WTC11 (cell line): Measurements from ENCODE around the gene MDFIC. TPM values are rescaled to one million over a fixed set of nuclear protein-coding genes. Genes with fewer than 3 reads are reported as not detected.

Source experiments
- ATAC-seq: fragments of 200-7000 bp; cut with Tn5 transposase; 2 replicates; pipeline ENCODE4 v1.10.0; 2021; ENCODE audit warnings: mild to moderate bottlenecking, moderate library complexity
- CTCF ChIA-PET: fragments of 300-600 bp; sonication (Branson Sonifier 250); formaldehyde crosslinking; loops from one replicate; lab custom pipeline; 2021; ENCODE audit warnings: antibody characterized with exemption; lab: Charles Lee
- POLR2A ChIA-PET: fragments of 350-600 bp; sonication (Branson Sonifier 250); formaldehyde crosslinking; loops from one replicate; lab custom pipeline; 2021; ENCODE audit warnings: antibody characterized with exemption; lab: Charles Lee
- DNase-seq: peaks from one replicate; pipeline ENCODE4 v3.0.0; 2021; ENCODE audit warnings: low spot score
- H3K27ac Mint-ChIP-seq: 2 replicates; pipeline ENCODE4 v1.8.0; 2021; ENCODE audit warnings: mixed read lengths
- H3K27me3 Mint-ChIP-seq: 2 replicates; pipeline ENCODE4 v1.8.0; 2021; ENCODE audit warnings: low read depth, mild to moderate bottlenecking, moderate library complexity, mixed read lengths
- H3K36me3 Mint-ChIP-seq: 2 replicates; pipeline ENCODE4 v1.8.0; 2021; ENCODE audit warnings: mixed read lengths
- H3K4me1 Mint-ChIP-seq: 2 replicates; pipeline ENCODE4 v1.8.0; 2022; ENCODE audit warnings: mixed read lengths
- H3K4me3 Mint-ChIP-seq: 2 replicates; pipeline ENCODE4 v1.8.0; 2021; ENCODE audit warnings: mild to moderate bottlenecking, moderate library complexity, mixed read lengths
- H3K9me3 Mint-ChIP-seq: 2 replicates; pipeline ENCODE4 v1.8.0; 2021; ENCODE audit warnings: mixed read lengths
- ATF3 ChIP-seq: sonication (generic); formaldehyde crosslinking; conservative IDR thresholded peaks from 2 replicates; pipeline ENCODE4 v1.8.1; 2022; ENCODE audit warnings: mild to moderate bottlenecking, missing genetic modification reagents
- ATF6 ChIP-seq: sonication (generic); formaldehyde crosslinking; IDR thresholded peaks from 2 replicates; pipeline ENCODE4 v1.8.1; 2023; ENCODE audit warnings: mild to moderate bottlenecking, missing genetic modification reagents
- CDX4 ChIP-seq: fragments of 250-450 bp; sonication (Bioruptor Pico); IDR thresholded peaks from 2 replicates; pipeline ENCODE4 v1.9.0; 2021; ENCODE audit warnings: moderate library complexity, mild to moderate bottlenecking, inconsistent platforms, borderline replicate concordance
- EMX1 ChIP-seq: fragments of 250-450 bp; sonication (Bioruptor Pico); IDR thresholded peaks from 2 replicates; pipeline ENCODE4 v1.8.0; 2021; ENCODE audit warnings: mild to moderate bottlenecking
- ERG ChIP-seq: fragments of 250-450 bp; sonication (Bioruptor Pico); IDR thresholded peaks from 2 replicates; pipeline ENCODE4 v1.8.0; 2021; ENCODE audit warnings: mild to moderate bottlenecking
- ESRRA ChIP-seq: sonication (generic); formaldehyde crosslinking; IDR thresholded peaks from 2 replicates; pipeline ENCODE4 v1.8.1; 2022; ENCODE audit warnings: mild to moderate bottlenecking, missing genetic modification reagents, borderline replicate concordance
- FOXK1 ChIP-seq: sonication (generic); formaldehyde crosslinking; IDR thresholded peaks from 2 replicates; pipeline ENCODE4 v1.8.0; 2022; ENCODE audit warnings: mild to moderate bottlenecking, moderate library complexity, missing genetic modification reagents
- FOXP4 ChIP-seq: sonication (generic); formaldehyde crosslinking; IDR thresholded peaks from 2 replicates; pipeline ENCODE4 v1.8.0; 2022; ENCODE audit warnings: mild to moderate bottlenecking, missing genetic modification reagents
- GRHL2 ChIP-seq: fragments of 250-450 bp; sonication (Bioruptor Pico); IDR thresholded peaks from 2 replicates; pipeline ENCODE4 v1.8.0; 2022; ENCODE audit warnings: mild to moderate bottlenecking, moderate library complexity; ENCODE audit not compliant: insufficient replicate concordance, severe bottlenecking
- HMGA2 ChIP-seq: fragments of 250-450 bp; sonication (Bioruptor Pico); IDR thresholded peaks from 2 replicates; pipeline ENCODE4 v1.4.0; 2021; ENCODE audit warnings: mild to moderate bottlenecking, moderate library complexity
- IRF2 ChIP-seq: sonication (generic); formaldehyde crosslinking; IDR thresholded peaks from 2 replicates; pipeline ENCODE4 v1.8.0; 2022; ENCODE audit warnings: low read depth, missing genetic modification reagents, borderline replicate concordance
- MXD4 ChIP-seq: fragments of 250-450 bp; sonication (Bioruptor Pico); IDR thresholded peaks from 2 replicates; pipeline ENCODE4 v1.8.0; 2021; ENCODE audit warnings: mild to moderate bottlenecking, moderate library complexity, borderline replicate concordance
- NFATC4 ChIP-seq: fragments of 250-450 bp; sonication (Bioruptor Pico); IDR thresholded peaks from 2 replicates; pipeline ENCODE4 v1.9.0; 2021; ENCODE audit warnings: mild to moderate bottlenecking
- NFE2L1 ChIP-seq: sonication (generic); formaldehyde crosslinking; IDR thresholded peaks from 2 replicates; pipeline ENCODE4 v1.8.1; 2023; ENCODE audit warnings: missing genetic modification reagents
- TEAD4 ChIP-seq: sonication (generic); formaldehyde crosslinking; IDR thresholded peaks from 2 replicates; pipeline ENCODE4 v1.8.0; 2022; ENCODE audit warnings: mild to moderate bottlenecking, missing genetic modification reagents
- ZBTB43 ChIP-seq: sonication (generic); formaldehyde crosslinking; IDR thresholded peaks from 2 replicates; pipeline ENCODE4 v1.8.1; 2023; ENCODE audit warnings: mild to moderate bottlenecking, missing genetic modification reagents
- ZNF138 ChIP-seq: sonication (generic); formaldehyde crosslinking; conservative IDR thresholded peaks from 2 replicates; pipeline ENCODE4 v1.8.1; 2022; ENCODE audit warnings: mild to moderate bottlenecking, moderate library complexity, missing genetic modification reagents
- ZNF232 ChIP-seq: sonication (generic); formaldehyde crosslinking; IDR thresholded peaks from 2 replicates; pipeline ENCODE4 v1.8.0; 2022; ENCODE audit warnings: mild to moderate bottlenecking, missing genetic modification reagents
- ZNF263 ChIP-seq: sonication (generic); formaldehyde crosslinking; IDR thresholded peaks from 2 replicates; pipeline ENCODE4 v1.8.1; 2022; ENCODE audit warnings: low read depth, mild to moderate bottlenecking, moderate library complexity, missing genetic modification reagents
- ZNF423 ChIP-seq: fragments of 250-450 bp; sonication (Bioruptor Pico); IDR thresholded peaks from 2 replicates; pipeline ENCODE4 v2.1.2; 2022; ENCODE audit warnings: mild to moderate bottlenecking, moderate library complexity
- ZNF425 ChIP-seq: fragments of 250-450 bp; sonication (Bioruptor Pico); conservative IDR thresholded peaks from 2 replicates; pipeline ENCODE4 v1.9.0; 2021; ENCODE audit warnings: mild to moderate bottlenecking
- total RNA-seq: library from RNA; stranded (reverse); gene quantifications from 3 replicates; pipeline ENCODE4 v1.2.3, GENCODE V29; 2021

The MDFIC gene
- total RNA-seq, 1 experiment from 2014 or later, result 8.4 TPM

- Mint-ChIP-seq H3K27ac (no peak overlapping the region), H3K27me3 (peaks cover 5% of the 10 kb centered on the region), H3K4me1 (peaks cover 13% of the 10 kb centered on the region), H3K4me3 (no peak overlapping the region), H3K36me3 (no peaks in the 10 kb centered on the region), H3K9me3 (no peaks in the 10 kb centered on the region)
- TF ChIP-seq ZNF423 (CRISPR knock-in tag), result no peak
- no peak for TF ChIP-seq MXD4 (CRISPR knock-in tag)
- no peak for TF ChIP-seq ESRRA (CRISPR knock-in tag)
- TF ChIP-seq TEAD4 (CRISPR knock-in tag), result no peak
- no peak for TF ChIP-seq ATF6 (CRISPR knock-in tag)
- TF ChIP-seq FOXK1 (CRISPR knock-in tag), result no peak
- no peak for TF ChIP-seq GRHL2 (CRISPR knock-in tag)
- no peak for TF ChIP-seq IRF2 (CRISPR knock-in tag)
- TF ChIP-seq ZNF232 (CRISPR knock-in tag), result no peak
- POLR2A ChIA-PET, result no interaction called here
- peak; percentile 65 for ATAC-seq
- CTCF ChIA-PET, result interaction anchor here (0.6 kb wide), 1 partner anchor 205 kb away, joined by 3 read pairs; no protein-coding TSS in a partner anchor
- DNase-seq, result no peak
Measured at GRCh38 chr7:114916261-114916892, 5.5 kb upstream of the MDFIC start.

GRCh38 chr7:114917211-114917839, 4.6 kb upstream of the MDFIC start:
- TF ChIP-seq ATF3 (CRISPR knock-in tag) (no peak), FOXP4 (CRISPR knock-in tag) (no peak), NFE2L1 (no peak), CDX4 (CRISPR knock-in tag) (no peak), ERG (CRISPR knock-in tag) (no peak), NFATC4 (CRISPR knock-in tag) (no peak), IRF2 (CRISPR knock-in tag) (no peak), EMX1 (no peak), ZBTB43 (CRISPR knock-in tag) (no peak), HMGA2 (CRISPR knock-in tag) (no peak), ZNF425 (CRISPR knock-in tag) (no peak), ZNF263 (no peak), ZNF138 (no peak), ZNF232 (CRISPR knock-in tag) (no peak)
- no peak overlapping the region for H3K4me3 Mint-ChIP-seq
- H3K36me3 Mint-ChIP-seq, result no peaks in the 10 kb centered on the region
- no peak overlapping the region for H3K27ac Mint-ChIP-seq
- no peak for ATAC-seq
- H3K9me3 Mint-ChIP-seq, result no peaks in the 10 kb centered on the region
- DNase-seq, result no peak
- CTCF ChIA-PET, result no interaction called here
- peaks cover 16% of the 10 kb centered on the region for H3K4me1 Mint-ChIP-seq
- H3K27me3 Mint-ChIP-seq, result peaks cover 10% of the 10 kb centered on the region
- POLR2A ChIA-PET, result no interaction called here
